H1 (cell line): ENCODE data around the gene ACP4. TPM values are rescaled to one million over a fixed set of nuclear protein-coding genes. Genes with fewer than 3 reads are reported as not detected.

Experiments
- CHD2 ChIP-seq: IDR thresholded peaks from 2 replicates; pipeline ENCODE4 v1.6.1; 2012; ENCODE audit warnings: low read length, improper control_type of control experiment
- JUN ChIP-seq: IDR thresholded peaks from 2 replicates; pipeline ENCODE4 v1.6.1; 2011; ENCODE audit warnings: low read depth, mild to moderate bottlenecking, improper control_type of control experiment, low read length
- RAD21 ChIP-seq, 2 experiments: IDR thresholded peaks in 1 of 2; conservative IDR thresholded peaks in 1 of 2; 2 replicates each; pipeline ENCODE4 v1.6.1; 2011; ENCODE audit warnings: low read depth in 2 of 2, low read length in 2 of 2, improper control_type of control experiment in 1 of 2, inconsistent platforms in 1 of 2, mild to moderate bottlenecking in 1 of 2, moderate library complexity in 1 of 2
- RBBP5 ChIP-seq: IDR thresholded peaks from 2 replicates; pipeline ENCODE4 v1.7.1; 2012; ENCODE audit warnings: low read depth, mild to moderate bottlenecking, inconsistent platforms, low read length, moderate library complexity, borderline replicate concordance
- SUZ12 ChIP-seq: fragments of 200-600 bp; sonication (generic); IDR thresholded peaks from 2 replicates; pipeline ENCODE4 v1.6.1; 2012; ENCODE audit warnings: mild to moderate bottlenecking, inconsistent platforms, low read length, moderate library complexity, mixed read lengths
- TCF12 ChIP-seq: IDR thresholded peaks from 2 replicates; pipeline ENCODE4 v1.6.1; 2011; ENCODE audit warnings: low read depth, mild to moderate bottlenecking, low read length
- polyA plus RNA-seq, 7 experiments: library from polyadenylated mRNA; depleted of rRNA in 3 of 7; stranded (reverse) in 5 of 7; unstranded in 2 of 7; fragments of >200 nt in 5 of 7; fragments of 200-250 nt in 2 of 7; gene quantifications; 1 replicate in 5 of 7; 2 replicates in 1 of 7; 4 replicates in 1 of 7; pipeline versions ENCODE4 v1.2.1 to v1.2.3, GENCODE V29; 2011 to 2013; ENCODE audit warnings: missing spikeins in 2 of 7, mixed read lengths in 2 of 7
- total RNA-seq: library from RNA; stranded (reverse); fragmentation: NEBNext Ultra II Directional; extraction: Animal tissue kit (Norgen Biotek cat#: 25700); gene quantifications from 2 replicates; pipeline ENCODE4 v1.2.1, GENCODE V29; 2021
- TF ChIP-seq, protein P1 (sequence below): fragments of 300-600 bp; sonication (generic); IDR thresholded peaks from 2 replicates; pipeline ENCODE4 v1.7.1; 2012; ENCODE audit warnings: low read length, moderate library complexity, mild to moderate bottlenecking, inconsistent platforms; ENCODE audit not compliant: insufficient replicate concordance
- TF ChIP-seq, protein P2 (sequence below): IDR thresholded peaks from 2 replicates; pipeline ENCODE4 v1.6.1; 2011; ENCODE audit warnings: low read length, improper control_type of control experiment

ACP4 gene
- total and polyA plus RNA-seq, 2 of the 8 experiments (the other 6 are each of a cell fraction or from before 2014, with no cell fraction given), result not detected

DNA sequence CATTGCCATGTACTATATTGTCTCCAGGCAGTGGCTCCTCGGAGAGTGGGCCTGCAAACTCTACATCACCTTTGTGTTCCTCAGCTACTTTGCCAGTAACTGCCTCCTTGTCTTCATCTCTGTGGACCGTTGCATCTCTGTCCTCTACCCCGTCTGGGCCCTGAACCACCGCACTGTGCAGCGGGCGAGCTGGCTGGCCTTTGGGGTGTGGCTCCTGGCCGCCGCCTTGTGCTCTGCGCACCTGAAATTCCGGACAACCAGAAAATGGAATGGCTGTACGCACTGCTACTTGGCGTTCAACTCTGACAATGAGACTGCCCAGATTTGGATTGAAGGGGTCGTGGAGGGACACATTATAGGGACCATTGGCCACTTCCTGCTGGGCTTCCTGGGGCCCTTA, 19.3 kb upstream of the ACP4 start (continued):
- TF ChIP-seq RAD21 (IDR thresholded peaks at IDR 0.05 in 1 of 2, conservative IDR thresholded peaks at IDR 0.05 in 1 of 2; ENCODE audit: low read depth in 2 of 2, low read length in 2 of 2) (no peak), JUN (no peak), TCF12 (no peak), SUZ12 (no peak), CHD2 (no peak), RBBP5 (no peak)
- TF ChIP-seq, protein P1, sequence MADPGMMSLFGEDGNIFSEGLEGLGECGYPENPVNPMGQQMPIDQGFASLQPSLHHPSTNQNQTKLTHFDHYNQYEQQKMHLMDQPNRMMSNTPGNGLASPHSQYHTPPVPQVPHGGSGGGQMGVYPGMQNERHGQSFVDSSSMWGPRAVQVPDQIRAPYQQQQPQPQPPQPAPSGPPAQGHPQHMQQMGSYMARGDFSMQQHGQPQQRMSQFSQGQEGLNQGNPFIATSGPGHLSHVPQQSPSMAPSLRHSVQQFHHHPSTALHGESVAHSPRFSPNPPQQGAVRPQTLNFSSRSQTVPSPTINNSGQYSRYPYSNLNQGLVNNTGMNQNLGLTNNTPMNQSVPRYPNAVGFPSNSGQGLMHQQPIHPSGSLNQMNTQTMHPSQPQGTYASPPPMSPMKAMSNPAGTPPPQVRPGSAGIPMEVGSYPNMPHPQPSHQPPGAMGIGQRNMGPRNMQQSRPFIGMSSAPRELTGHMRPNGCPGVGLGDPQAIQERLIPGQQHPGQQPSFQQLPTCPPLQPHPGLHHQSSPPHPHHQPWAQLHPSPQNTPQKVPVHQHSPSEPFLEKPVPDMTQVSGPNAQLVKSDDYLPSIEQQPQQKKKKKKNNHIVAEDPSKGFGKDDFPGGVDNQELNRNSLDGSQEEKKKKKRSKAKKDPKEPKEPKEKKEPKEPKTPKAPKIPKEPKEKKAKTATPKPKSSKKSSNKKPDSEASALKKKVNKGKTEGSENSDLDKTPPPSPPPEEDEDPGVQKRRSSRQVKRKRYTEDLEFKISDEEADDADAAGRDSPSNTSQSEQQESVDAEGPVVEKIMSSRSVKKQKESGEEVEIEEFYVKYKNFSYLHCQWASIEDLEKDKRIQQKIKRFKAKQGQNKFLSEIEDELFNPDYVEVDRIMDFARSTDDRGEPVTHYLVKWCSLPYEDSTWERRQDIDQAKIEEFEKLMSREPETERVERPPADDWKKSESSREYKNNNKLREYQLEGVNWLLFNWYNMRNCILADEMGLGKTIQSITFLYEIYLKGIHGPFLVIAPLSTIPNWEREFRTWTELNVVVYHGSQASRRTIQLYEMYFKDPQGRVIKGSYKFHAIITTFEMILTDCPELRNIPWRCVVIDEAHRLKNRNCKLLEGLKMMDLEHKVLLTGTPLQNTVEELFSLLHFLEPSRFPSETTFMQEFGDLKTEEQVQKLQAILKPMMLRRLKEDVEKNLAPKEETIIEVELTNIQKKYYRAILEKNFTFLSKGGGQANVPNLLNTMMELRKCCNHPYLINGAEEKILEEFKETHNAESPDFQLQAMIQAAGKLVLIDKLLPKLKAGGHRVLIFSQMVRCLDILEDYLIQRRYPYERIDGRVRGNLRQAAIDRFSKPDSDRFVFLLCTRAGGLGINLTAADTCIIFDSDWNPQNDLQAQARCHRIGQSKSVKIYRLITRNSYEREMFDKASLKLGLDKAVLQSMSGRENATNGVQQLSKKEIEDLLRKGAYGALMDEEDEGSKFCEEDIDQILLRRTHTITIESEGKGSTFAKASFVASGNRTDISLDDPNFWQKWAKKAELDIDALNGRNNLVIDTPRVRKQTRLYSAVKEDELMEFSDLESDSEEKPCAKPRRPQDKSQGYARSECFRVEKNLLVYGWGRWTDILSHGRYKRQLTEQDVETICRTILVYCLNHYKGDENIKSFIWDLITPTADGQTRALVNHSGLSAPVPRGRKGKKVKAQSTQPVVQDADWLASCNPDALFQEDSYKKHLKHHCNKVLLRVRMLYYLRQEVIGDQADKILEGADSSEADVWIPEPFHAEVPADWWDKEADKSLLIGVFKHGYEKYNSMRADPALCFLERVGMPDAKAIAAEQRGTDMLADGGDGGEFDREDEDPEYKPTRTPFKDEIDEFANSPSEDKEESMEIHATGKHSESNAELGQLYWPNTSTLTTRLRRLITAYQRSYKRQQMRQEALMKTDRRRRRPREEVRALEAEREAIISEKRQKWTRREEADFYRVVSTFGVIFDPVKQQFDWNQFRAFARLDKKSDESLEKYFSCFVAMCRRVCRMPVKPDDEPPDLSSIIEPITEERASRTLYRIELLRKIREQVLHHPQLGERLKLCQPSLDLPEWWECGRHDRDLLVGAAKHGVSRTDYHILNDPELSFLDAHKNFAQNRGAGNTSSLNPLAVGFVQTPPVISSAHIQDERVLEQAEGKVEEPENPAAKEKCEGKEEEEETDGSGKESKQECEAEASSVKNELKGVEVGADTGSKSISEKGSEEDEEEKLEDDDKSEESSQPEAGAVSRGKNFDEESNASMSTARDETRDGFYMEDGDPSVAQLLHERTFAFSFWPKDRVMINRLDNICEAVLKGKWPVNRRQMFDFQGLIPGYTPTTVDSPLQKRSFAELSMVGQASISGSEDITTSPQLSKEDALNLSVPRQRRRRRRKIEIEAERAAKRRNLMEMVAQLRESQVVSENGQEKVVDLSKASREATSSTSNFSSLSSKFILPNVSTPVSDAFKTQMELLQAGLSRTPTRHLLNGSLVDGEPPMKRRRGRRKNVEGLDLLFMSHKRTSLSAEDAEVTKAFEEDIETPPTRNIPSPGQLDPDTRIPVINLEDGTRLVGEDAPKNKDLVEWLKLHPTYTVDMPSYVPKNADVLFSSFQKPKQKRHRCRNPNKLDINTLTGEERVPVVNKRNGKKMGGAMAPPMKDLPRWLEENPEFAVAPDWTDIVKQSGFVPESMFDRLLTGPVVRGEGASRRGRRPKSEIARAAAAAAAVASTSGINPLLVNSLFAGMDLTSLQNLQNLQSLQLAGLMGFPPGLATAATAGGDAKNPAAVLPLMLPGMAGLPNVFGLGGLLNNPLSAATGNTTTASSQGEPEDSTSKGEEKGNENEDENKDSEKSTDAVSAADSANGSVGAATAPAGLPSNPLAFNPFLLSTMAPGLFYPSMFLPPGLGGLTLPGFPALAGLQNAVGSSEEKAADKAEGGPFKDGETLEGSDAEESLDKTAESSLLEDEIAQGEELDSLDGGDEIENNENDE, result no peak
- TF ChIP-seq, protein P2, sequence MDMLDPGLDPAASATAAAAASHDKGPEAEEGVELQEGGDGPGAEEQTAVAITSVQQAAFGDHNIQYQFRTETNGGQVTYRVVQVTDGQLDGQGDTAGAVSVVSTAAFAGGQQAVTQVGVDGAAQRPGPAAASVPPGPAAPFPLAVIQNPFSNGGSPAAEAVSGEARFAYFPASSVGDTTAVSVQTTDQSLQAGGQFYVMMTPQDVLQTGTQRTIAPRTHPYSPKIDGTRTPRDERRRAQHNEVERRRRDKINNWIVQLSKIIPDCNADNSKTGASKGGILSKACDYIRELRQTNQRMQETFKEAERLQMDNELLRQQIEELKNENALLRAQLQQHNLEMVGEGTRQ, result no peak
